Panc1 (cell line): Measurements from ENCODE around the gene RAB11FIP3.

Experiments used
- CTCF ChIP-seq: fragments of 450-650 bp; IDR thresholded peaks from 2 replicates; pipeline ENCODE4 v1.5.1; 2017; ENCODE audit warnings: mild to moderate bottlenecking
- REST ChIP-seq, 2 experiments: IDR thresholded peaks; 2 replicates each; pipeline ENCODE4 v1.6.1; 2011 to 2012; ENCODE audit warnings: low read depth in 2 of 2, control low read depth in 1 of 2, low read length in 1 of 2, mild to moderate bottlenecking in 1 of 2, moderate library complexity in 1 of 2; ENCODE audit not compliant: insufficient read depth in 1 of 2

- TF ChIP-seq REST (IDR thresholded peaks at IDR 0.05; ENCODE audit: insufficient read depth in 1 of 2, low read depth in 2 of 2, low read length in 1 of 2) (no peak), CTCF (no peak)
These were observed 28.3 kb upstream of the RAB11FIP3 start, which contains the start of gene NME4 for GRCh38 chr16:397135-397661.
